Transverse colon (tissue), 4 donors: ENCODE data around the gene USP34. TPM values are rescaled to one million over a fixed set of nuclear protein-coding genes. Genes with fewer than 3 reads are reported as not detected.

Source experiments
- DNase-seq: peaks from one replicate; pipeline ENCODE4 v3.0.0-alpha.2; 2019
- H3K27ac ChIP-seq, 4 donors: fragments of 200-600 bp; sonication (generic); 2 replicates each; pipeline ENCODE4 v1.5.1; 2016 to 2018; ENCODE audit warnings: inconsistent platforms in 4 of 4
- H3K27me3 ChIP-seq: fragments of 200-600 bp; sonication (generic); 2 replicates; pipeline ENCODE4 v1.5.1; 2017; ENCODE audit warnings: inconsistent platforms
- H3K36me3 ChIP-seq, 4 donors: fragments of 200-600 bp; sonication (generic); 2 replicates each; pipeline ENCODE4 v1.5.1; 2017 to 2019; ENCODE audit warnings: inconsistent platforms in 4 of 4
- H3K4me1 ChIP-seq, 4 donors: fragments of 200-600 bp; sonication (generic); 2 replicates each; pipeline ENCODE4 v1.5.1; 2017 to 2020; ENCODE audit warnings: inconsistent platforms in 4 of 4
- H3K4me3 ChIP-seq, 4 donors: fragments of 200-600 bp; sonication (generic); 1 replicate in 1 of 4; 2 replicates in 3 of 4; pipeline versions ENCODE4 v1.5.1 to v1.6.1; 2017 to 2019; ENCODE audit warnings: inconsistent platforms in 4 of 4
- H3K9me3 ChIP-seq, 2 donors: fragments of 200-600 bp; sonication (generic); 2 replicates each; pipeline ENCODE4 v1.5.1; 2017 to 2019; ENCODE audit warnings: inconsistent platforms in 2 of 2
- CTCF ChIP-seq, 5 experiments: fragments of 200-600 bp in 3 of 5; fragments of 450-650 bp in 2 of 5; sonication (generic) in 3 of 5; IDR thresholded peaks; 1 replicate in 2 of 5; 2 replicates in 3 of 5; pipeline ENCODE4 v1.5.1; 2016 to 2017; ENCODE audit warnings: antibody characterized with exemption in 5 of 5, inconsistent platforms in 3 of 5, mild to moderate bottlenecking in 2 of 5, moderate library complexity in 1 of 5
- EP300 ChIP-seq: sonication (generic); formaldehyde crosslinking; IDR thresholded peaks from one replicate; pipeline ENCODE4 v1.6.1; 2017; ENCODE audit warnings: antibody characterized with exemption, low read depth
- POLR2A ChIP-seq: fragments of 450-650 bp; IDR thresholded peaks from one replicate; pipeline ENCODE4 v1.6.1; 2016; ENCODE audit warnings: antibody characterized with exemption, mild to moderate bottlenecking, moderate library complexity
- POLR2AphosphoS5 ChIP-seq, 3 donors: sonication (generic); formaldehyde crosslinking; IDR thresholded peaks; one replicate each; pipeline ENCODE4 v1.6.1; 2016; ENCODE audit warnings: antibody characterized with exemption in 3 of 3
- WGBS, 2 donors: methylation state at CpG; one replicate each; pipeline ENCODE4 v1.1.5; 2018; ENCODE audit warnings: low coverage in 1 of 2; 5-methylcytosine and 5-hydroxymethylcytosine counted together
- in situ Hi-C, 4 donors: fragments of 200-750 bp; cut with MboI; loops; one replicate each; pipeline versions ENCODE4 v1.15.0 to v1.15.1; 2017; ENCODE audit warnings: low sequenced_read_pairs in 3 of 4, low pct_ligation_motif_present in 1 of 4, low pct_unique_long_range_greater_than_20kb in 1 of 4
- intact Hi-C: fragments of 100-400 bp; cut with DNase I; formaldehyde crosslinking; loops from one replicate; pipeline ENCODE4 v1.15.1; 2023; ENCODE audit warnings: low total_unique reads
- total RNA-seq, 4 donors: library from RNA; depleted of rRNA; stranded (reverse); fragments of >200 nt; gene quantifications; one replicate each; pipeline ENCODE4 v1.1.0, GENCODE V29; 2016

The USP34 gene
- total RNA-seq, 4 donors from 2014 or later, result 103 to 181 (median 115) TPM

- H3K9me3 ChIP-seq, result no peaks in the 10 kb centered on the region
- no peaks in the 10 kb centered on the region for H3K27me3 ChIP-seq
- peak; percentile 96 for DNase-seq
- intact Hi-C loops, result no loop called here
- H3K4me1 ChIP-seq, result peaks cover 24 to 46% (median 39%) of the 10 kb centered on the region in 4 donors
- peak overlapping the region; percentile 66 to 87 (median 78) for H3K4me3 ChIP-seq
- 0 to 1% methylated on average over 7 to 60 of the region's 111 CpGs for WGBS, 2 donors
- peaks cover 0 to 13% (median 0%) of the 10 kb centered on the region in 4 donors for H3K36me3 ChIP-seq
- in situ Hi-C loops, result no loop called here
- TF ChIP-seq CTCF (IDR thresholded peaks at IDR 0.05) (peak in 1 of 5 experiments; percentile 29), POLR2AphosphoS5 (IDR thresholded peaks at IDR 0.05) (peak; percentile 84 to 89 (median 86)), EP300 (peak; percentile 29), POLR2A (peak; percentile 93)
- H3K27ac ChIP-seq, result peak overlapping the region; percentile 96 to 99 (median 97)
These were observed 293.8 kb downstream of the USP34 start for GRCh38 chr2:61176755-61177726.

GRCh38 chr2:61175036-61175435 lies 295.9 kb downstream of the USP34 start:
- 82 to 88% methylated on average over 8 of the region's 8 CpGs for WGBS, 2 donors
- DNase-seq, result no peak
- Histone ChIP-seq H3K9me3 (no peaks in the 10 kb centered on the region), H3K4me1 (peaks cover 12 to 26% (median 22%) of the 10 kb centered on the region in 4 donors), H3K27ac (no peak overlapping the region), H3K27me3 (no peaks in the 10 kb centered on the region), H3K4me3 (no peak overlapping the region), H3K36me3 (no peaks in the 10 kb centered on the region)
- TF ChIP-seq CTCF (IDR thresholded peaks at IDR 0.05), result no peak
- TF ChIP-seq EP300, result no peak
- no peak for TF ChIP-seq POLR2A
- TF ChIP-seq POLR2AphosphoS5 (IDR thresholded peaks at IDR 0.05), result no peak
- in situ Hi-C loops (no loop called here), intact Hi-C loops (no loop called here)

GRCh38 chr2:61173116-61173515 lies 297.8 kb downstream of the USP34 start:
- Histone ChIP-seq H3K4me1 (peaks cover 0 to 7% (median 3%) of the 10 kb centered on the region in 4 donors), H3K4me3 (no peak overlapping the region), H3K27me3 (no peaks in the 10 kb centered on the region), H3K9me3 (no peaks in the 10 kb centered on the region), H3K27ac (no peak overlapping the region), H3K36me3 (no peaks in the 10 kb centered on the region)
- WGBS, 2 donors, result 76 to 80% methylated on average over 1 to 4 of the region's 4 CpGs
- in situ Hi-C loops, result no loop called here
- no peak for TF ChIP-seq CTCF (IDR thresholded peaks at IDR 0.05)
- TF ChIP-seq EP300, result no peak
- intact Hi-C loops, result no loop called here
- DNase-seq, result no peak

- intact Hi-C loops, result no loop called here
- no peak for DNase-seq
- no peaks in the 10 kb centered on the region for H3K36me3 ChIP-seq
- H3K27me3 ChIP-seq, result no peaks in the 10 kb centered on the region
- H3K9me3 ChIP-seq, result no peaks in the 10 kb centered on the region
- WGBS, 2 donors, result 78% methylated on average over 1 of the region's 1 CpG; no CpG with 5 or more reads in 1 of the 2 donors
- H3K4me3 ChIP-seq, result no peak overlapping the region
- peaks cover 0 to 5% (median 2%) of the 10 kb centered on the region in 4 donors for H3K4me1 ChIP-seq
- H3K27ac ChIP-seq, result no peak overlapping the region
- TF ChIP-seq EP300 (no peak), POLR2A (no peak), POLR2AphosphoS5 (IDR thresholded peaks at IDR 0.05) (no peak), CTCF (IDR thresholded peaks at IDR 0.05) (no peak)
- in situ Hi-C loops, result no loop called here
These were observed 298.2 kb downstream of the USP34 start for GRCh38 chr2:61172671-61173070.
